Measurements from ENCODE around the gene PDK4.

DNA sequence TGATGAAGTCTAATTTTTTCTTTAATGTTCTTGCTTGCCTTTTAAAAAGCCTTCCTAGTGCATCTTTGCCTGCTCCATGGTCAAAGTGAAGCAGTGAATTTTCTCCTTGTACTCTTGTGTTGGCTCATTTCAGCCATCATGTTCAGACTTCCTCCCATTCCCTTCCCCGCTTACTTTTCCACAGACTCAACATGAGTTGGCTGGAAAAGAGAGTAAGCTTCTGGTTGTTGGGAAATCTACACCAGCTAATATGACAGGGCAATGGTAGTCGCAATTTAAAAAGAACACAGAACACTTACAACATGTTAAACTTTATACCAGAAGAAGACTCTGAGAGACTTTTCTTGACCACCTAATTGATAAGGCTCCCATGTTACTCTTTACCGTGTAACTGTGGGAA lies 24.3 kb upstream of the PDK4 start:
- TF ChIP-seq, protein P1, sequence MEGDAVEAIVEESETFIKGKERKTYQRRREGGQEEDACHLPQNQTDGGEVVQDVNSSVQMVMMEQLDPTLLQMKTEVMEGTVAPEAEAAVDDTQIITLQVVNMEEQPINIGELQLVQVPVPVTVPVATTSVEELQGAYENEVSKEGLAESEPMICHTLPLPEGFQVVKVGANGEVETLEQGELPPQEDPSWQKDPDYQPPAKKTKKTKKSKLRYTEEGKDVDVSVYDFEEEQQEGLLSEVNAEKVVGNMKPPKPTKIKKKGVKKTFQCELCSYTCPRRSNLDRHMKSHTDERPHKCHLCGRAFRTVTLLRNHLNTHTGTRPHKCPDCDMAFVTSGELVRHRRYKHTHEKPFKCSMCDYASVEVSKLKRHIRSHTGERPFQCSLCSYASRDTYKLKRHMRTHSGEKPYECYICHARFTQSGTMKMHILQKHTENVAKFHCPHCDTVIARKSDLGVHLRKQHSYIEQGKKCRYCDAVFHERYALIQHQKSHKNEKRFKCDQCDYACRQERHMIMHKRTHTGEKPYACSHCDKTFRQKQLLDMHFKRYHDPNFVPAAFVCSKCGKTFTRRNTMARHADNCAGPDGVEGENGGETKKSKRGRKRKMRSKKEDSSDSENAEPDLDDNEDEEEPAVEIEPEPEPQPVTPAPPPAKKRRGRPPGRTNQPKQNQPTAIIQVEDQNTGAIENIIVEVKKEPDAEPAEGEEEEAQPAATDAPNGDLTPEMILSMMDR (IDR thresholded peaks at IDR 0.05), result no peak
- TF ChIP-seq POLR2A (IDR thresholded peaks at IDR 0.05), result no peak

Data from heart left ventricle (tissue), 13 donors.